NCI-H748 (cell line): Measurements from ENCODE around the gene EHMT2.
A peak's percentile ranks its signal among the peaks of the same experiment; 100 is the strongest.
"Not testable (repeated sequence)": the region's sequence is repeated elsewhere in the genome, so short reads cannot be mapped to it uniquely, and the experiment has no call there.

ENCODE experiments used
- DNase-seq: peaks from one replicate; lab custom pipeline; 2025; ENCODE audit not compliant: unreplicated experiment; lab: John Stamatoyannopoulos, UW

The EHMT2 gene

DNA sequence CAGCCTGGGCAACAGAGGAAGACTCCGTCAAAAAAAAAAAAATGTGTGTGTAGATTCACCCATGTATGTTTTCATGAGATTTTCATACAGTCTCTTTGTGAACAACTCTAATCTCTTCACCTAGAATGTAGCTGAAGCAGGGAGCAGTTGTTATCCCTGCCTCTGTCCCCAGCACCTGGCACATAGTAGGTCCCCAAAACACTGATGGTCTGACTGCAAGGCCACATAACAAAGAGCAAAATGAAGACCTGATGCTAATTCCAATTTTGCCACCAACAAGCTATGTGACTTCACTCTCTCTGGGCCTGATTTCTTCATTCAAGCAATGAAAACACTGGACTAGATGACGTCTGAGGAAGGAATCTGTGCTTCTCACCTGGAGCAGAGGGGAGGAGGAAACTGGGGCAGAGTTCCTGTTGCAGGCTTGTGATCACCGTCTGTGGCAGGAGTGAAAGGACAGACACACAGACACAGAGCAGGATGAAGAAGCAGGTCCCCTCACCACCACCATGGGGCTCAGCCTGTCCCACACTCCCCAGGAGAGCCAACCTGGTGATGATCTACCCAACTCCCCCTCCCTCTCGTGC is 23.3 kb downstream of the EHMT2 start:
- no peak for DNase-seq

DNA sequence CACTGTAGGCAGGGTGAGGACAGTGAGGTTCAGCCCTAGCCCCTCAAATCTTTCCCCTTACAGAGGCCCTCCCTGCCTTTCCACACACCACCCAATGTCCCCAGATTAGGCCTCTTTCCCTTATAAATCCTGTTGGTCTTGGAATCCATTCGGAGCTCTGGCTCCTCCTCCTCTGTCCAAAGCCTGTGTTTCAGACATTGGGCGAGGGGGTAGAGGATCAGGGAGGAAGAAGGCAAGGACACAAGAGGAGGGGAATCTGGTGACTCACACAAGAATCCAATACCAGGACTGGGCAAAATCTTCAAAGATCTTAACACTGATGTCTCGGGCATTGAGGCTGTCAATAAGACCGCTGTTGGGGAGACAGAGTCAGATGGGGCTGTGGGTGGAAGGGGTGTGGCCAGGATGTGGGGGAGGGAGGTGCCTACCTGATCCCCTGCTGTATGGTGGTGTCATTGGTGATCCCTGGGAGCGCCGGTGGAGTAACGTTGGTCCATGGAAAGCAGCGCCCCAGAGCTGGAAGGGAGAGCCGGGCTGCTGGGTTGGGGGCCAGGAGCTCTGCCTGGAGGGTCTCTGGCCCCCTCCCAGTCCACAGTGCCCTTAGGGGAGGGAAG is 26.3 kb downstream of the EHMT2 start:
- DNase-seq = no peak

DNA sequence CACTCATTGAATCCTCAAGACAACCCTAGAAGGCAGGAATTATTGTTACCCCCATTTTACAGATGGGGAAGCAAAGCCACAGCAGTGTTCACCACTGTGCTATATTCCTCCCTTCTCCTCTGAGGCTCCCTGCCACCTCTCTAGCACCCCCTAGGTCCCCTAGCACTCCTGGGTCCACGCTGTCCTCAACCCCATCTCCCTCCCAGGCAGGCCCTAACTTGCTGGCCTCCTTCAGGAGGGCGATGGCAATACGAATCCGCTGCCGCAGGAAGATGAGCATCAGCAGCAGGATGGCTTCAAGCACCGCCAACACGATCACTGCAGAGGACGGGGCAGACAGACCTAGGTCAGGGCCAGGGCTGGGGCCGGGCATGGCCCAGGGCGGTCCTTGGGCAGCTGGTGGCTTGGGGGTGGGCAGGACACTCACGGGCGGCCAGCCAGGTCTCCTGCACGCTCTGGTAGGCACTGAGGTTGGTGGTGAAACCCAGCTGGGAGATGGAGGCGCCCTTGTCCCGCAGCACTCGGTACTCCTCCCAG is 27.0 kb downstream of the EHMT2 start:
- no peak for DNase-seq

- DNase-seq = no peak
Observed at GRCh38 chr6:31869343-31869742, 28.2 kb downstream of the EHMT2 start.

DNA sequence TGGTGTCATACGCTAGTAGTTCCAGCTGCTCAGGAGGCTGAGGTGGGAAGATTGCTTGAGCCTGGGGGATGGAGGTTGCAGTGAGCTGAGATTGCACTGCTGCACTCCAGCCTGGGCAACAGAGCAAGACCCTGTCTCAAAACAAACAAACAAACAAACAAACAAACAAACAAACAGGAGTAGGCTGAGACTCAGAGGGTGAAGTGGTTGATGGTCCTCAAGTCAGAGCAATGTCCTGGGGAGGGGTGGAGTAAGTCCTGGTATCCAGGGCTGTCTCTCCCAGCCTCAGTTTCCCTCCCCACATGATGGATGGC is 28.9 kb downstream of the EHMT2 start:
- not testable (repeated sequence) for DNase-seq

DNA sequence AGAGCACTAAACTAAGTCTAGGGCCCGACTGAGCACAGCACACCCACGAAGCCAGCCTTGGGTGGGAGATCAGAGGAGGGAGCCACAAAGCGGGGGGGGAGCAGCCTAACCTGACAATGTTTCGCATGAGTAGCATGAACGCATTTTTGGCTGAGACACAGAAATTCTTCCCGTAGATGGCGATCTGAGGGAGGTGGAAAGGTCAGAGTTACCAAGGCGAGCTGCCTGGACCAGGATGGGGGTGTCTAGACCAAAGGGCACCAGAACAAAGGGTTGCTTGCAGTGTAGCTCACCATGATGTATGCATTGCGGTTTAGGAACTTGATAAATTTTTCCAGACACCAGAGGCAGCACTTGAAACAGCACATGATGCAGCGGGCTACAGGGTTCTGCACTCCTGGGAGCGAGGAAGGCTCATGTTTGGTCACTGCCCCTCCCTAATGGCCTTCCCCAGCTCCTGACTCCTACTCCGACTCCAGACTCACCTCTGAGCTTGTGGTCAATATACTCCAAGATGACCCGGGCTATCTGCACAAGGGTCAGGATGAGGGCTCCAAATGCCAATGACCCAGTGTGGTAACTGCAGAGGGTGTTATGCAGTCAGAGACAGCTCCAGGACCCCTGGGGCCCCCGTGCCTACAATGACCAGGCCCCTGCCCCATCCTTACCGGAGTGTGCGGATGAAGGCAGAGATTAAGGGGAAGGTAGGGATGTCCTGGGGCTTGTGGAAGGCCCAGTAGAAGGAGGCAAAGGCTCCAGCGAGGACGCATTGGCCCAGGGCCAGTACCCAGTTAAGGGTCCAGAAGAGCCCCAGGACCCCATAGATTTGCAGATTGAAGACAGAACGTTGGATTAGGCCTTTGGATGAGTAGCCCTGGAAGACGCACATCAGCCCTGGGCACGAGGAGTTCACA is 32.0 kb downstream of the EHMT2 start:
- no peak for DNase-seq

DNA sequence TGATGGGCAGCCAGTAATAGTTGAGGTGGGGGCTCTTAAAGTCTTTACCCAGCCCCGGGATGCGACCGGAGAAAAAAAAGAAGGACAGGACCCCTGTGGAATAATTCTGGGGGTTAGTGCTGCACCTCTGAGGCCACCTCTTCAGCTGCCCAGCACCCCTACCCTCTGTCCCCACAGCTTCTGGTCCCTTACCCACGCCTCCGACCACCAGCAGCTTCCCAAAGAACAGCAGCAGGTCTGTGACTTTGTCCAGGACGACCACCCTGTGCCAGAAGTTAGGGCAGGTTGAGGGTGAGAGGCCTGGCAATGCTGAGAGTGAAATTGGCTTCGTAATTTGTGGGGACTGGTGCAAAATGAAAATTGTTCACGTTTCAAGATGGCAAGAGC is 32.7 kb downstream of the EHMT2 start:
- DNase-seq = no peak

DNA sequence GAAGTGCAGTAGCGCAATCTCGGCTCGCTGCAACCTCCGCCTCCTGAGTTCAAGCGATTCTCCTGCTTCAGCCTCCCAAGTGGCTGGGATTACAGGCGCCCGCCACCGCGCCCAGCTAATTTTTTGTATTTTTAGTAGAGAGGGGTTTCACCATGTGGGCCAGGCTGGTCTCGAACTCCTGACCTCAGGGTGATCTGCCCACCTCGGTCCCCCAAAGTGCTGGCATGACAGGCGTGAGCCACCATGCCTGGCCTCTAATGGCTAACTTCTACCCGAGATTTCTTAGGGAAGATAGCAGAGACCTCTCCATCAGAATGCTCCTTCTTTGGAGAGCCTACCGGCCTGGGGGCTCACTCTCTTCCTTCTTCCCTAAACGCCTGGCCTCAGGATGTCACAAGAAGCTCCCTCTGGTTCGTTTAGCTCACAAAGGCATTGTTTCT is 33.4 kb downstream of the EHMT2 start:
- DNase-seq = not testable (repeated sequence)

DNA sequence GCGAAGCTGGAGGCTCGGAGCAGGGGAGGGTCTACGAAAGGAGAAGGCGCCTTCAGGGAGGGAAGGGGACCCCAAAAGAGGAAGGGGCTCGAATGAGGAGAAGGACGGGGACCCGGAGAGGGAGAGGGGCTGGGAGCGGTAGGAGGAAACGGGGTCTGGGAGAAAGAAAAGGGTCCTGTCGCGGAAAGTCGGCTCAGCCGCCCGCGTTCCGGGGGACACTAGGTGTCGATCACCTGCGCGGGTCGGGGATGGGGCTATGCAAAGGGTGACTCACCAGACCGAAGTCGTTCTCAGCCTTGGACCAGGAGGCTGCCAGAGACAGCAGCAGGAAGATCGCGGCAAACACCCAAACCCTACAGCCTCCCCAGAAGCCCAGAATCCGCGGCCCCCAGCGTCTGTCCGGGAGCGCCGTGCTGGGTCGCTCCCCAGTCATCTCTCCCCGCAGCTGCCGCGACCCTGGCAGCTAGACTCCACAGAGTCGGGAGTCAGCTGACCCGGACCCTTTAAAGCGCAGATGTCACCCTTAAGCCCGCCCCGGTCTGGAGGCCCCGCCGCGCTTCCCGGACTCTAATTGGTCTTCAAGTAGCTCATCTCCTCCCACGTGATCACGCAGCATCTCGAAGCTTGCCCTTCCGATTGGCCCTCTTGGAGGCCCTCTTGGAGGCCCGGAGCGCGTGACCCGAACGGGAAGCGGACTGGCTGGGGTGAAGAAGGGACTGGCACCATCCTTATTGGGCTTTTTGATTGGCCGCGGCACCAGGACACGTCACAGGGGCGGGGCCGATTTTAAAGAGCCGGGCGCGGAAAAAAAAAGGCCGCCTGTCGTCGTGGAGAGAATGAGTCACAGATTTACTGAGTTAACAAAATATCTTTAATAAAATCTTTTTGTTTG is 34.9 kb downstream of the EHMT2 start, which contains the start of gene NEU1:
NEU1 (minus strand) TSS at position 478 of the 892 bp plus-strand sequence; CDS start at position 433, 45 bp downstream.
- DNase-seq = peak; percentile 100

DNA sequence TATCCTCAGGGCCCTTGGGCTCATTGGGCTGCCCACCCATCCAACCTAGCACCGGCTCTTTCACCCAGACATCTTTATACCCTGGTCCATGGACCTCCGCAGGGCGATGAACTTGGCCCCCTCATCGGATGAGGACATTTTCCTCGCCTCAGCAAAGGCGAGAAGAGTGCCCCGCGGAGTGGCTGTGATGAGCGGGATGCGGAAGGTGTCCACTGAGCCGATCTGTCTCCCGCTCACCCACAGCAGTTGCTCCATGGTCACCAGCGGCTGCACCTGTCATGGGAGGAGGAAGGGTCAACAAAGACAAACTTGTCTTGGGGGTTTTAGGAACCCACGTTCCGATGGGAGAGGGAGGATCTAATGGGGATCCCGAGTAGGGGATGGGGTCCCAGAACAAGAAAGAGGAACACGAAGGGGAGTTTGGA is 35.6 kb downstream of the EHMT2 start:
- DNase-seq = peak; percentile 36

GRCh38 chr6:31861150-31861549 is 36.3 kb downstream of the EHMT2 start:
- no peak for DNase-seq

- no peak for DNase-seq
Observed at GRCh38 chr6:31860349-31860748, 37.1 kb downstream of the EHMT2 start.

GRCh38 chr6:31859923-31860322 is 37.6 kb downstream of the EHMT2 start:
- DNase-seq = no peak

DNA sequence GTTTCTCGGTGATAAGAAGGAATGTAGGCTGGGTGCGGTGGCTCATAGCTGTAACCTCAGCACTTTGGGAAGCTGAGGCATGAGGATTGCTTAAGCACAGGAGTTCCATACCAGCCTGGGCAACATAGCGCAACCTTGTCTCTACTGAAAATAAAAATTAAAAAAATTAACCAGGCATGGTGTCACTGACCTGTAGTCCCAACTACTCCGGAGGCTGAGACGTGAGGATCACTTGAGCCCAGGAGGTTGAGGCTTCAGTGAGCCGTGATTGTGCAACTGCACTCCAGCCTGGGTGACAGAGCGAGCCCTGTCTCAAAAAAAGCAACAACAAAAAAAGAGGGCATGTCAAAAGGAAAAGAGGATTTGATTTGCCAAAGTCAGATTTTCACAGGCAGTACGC is 38.8 kb downstream of the EHMT2 start:
- DNase-seq = no peak

- DNase-seq = not testable (repeated sequence)
Observed at GRCh38 chr6:31857774-31858173, 39.7 kb downstream of the EHMT2 start.

- DNase-seq = not testable (repeated sequence)
Observed at GRCh38 chr6:31851980-31852718, 45.3 kb downstream of the EHMT2 start.

DNA sequence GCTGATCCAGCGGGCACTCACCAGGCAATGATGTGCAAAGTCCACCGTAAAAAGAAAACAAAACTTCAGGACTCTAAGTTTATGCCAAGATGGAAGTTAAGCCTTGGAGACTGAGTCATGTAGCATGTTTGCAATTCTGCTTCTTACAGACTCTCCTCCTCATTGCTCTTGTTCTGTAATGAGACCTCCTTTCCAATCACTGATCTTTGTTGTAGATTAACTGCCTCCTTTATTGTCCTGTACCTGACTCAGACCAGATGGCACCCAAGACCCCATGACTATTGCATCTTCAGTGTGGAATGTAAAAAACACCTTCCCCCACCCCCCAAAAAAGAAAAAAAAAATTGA is 46.0 kb downstream of the EHMT2 start:
- DNase-seq = no peak

- no peak for DNase-seq
Observed at GRCh38 chr6:31850765-31851484, 46.6 kb downstream of the EHMT2 start.

- DNase-seq = no peak
Observed at GRCh38 chr6:31847276-31847978, 50.1 kb downstream of the EHMT2 start.
